HEK293 (cell line): Measurements from ENCODE around the gene NAALADL2.

Experiments used
- CTCF ChIA-PET: fragments of 350-600 bp; formaldehyde crosslinking; extraction: SDS; loops from one replicate; lab custom pipeline; 2021; ENCODE audit warnings: antibody characterized with exemption; lab: Yijun Ruan, JAX
- POLR2A ChIA-PET: fragments of 300-600 bp; formaldehyde crosslinking; extraction: SDS; loops from one replicate; lab custom pipeline; 2020; ENCODE audit warnings: antibody characterized with exemption, inconsistent platforms; lab: Yijun Ruan, JAX
- H3K27ac ChIP-seq: fragments of 200-500 bp; sonication (Bioruptor generic); 2 replicates; pipeline ENCODE4 v1.5.1; 2014; ENCODE audit warnings: low read depth, low read length, control low read depth, inconsistent platforms; ENCODE audit errors: extremely low read depth
- H3K36me3 ChIP-seq, 2 experiments: fragments of 200-500 bp in 1 of 2; sonication (Bioruptor generic) in 1 of 2; 1 replicate in 1 of 2; 2 replicates in 1 of 2; pipeline ENCODE4 v1.5.1; 2014 to 2017; ENCODE audit warnings: inconsistent platforms in 2 of 2, low read length in 2 of 2; ENCODE audit not compliant: control insufficient read depth in 2 of 2, insufficient read depth in 1 of 2
- H3K4me1 ChIP-seq: fragments of 200-500 bp; sonication (Bioruptor generic); 2 replicates; pipeline ENCODE4 v1.5.1; 2014; ENCODE audit warnings: mild to moderate bottlenecking, low read length, inconsistent platforms; ENCODE audit not compliant: control insufficient read depth, insufficient read depth
- H3K4me3 ChIP-seq: 2 replicates; pipeline ENCODE4 v1.5.1; 2011; ENCODE audit warnings: low read depth, mild to moderate bottlenecking, control low read depth, low read length, moderate library complexity
- H3K9me3 ChIP-seq: fragments of 200-500 bp; sonication (Bioruptor generic); 2 replicates; pipeline ENCODE4 v1.5.1; 2014; ENCODE audit warnings: low read depth, low read length, inconsistent platforms; ENCODE audit not compliant: control insufficient read depth, insufficient read depth
- BCL11B ChIP-seq: fragments of 450-650 bp; formaldehyde crosslinking; IDR thresholded peaks from 2 replicates; pipeline ENCODE4 v1.5.1; 2016; ENCODE audit warnings: low read depth, missing biosample characterization, missing genetic modification characterization
- KLF9 ChIP-seq: fragments of 450-650 bp; formaldehyde crosslinking; IDR thresholded peaks from 2 replicates; pipeline ENCODE4 v1.5.1; 2016; ENCODE audit warnings: missing biosample characterization, missing genetic modification characterization, low read depth
- MEIS1 ChIP-seq: sonication (generic); formaldehyde crosslinking; IDR thresholded peaks from 2 replicates; pipeline ENCODE4 v1.8.1; 2022; ENCODE audit warnings: missing genetic modification reagents, mild to moderate bottlenecking, borderline replicate concordance
- MYNN ChIP-seq: fragments of 450-650 bp; formaldehyde crosslinking; IDR thresholded peaks from 2 replicates; pipeline ENCODE4 v1.5.1; 2016; ENCODE audit warnings: missing biosample characterization, missing genetic modification characterization, borderline replicate concordance
- PRDM1 ChIP-seq: fragments of 450-650 bp; formaldehyde crosslinking; IDR thresholded peaks from 2 replicates; pipeline ENCODE4; 2016; ENCODE audit warnings: missing biosample characterization, missing genetic modification characterization
- RBAK ChIP-seq: fragments of 450-650 bp; formaldehyde crosslinking; IDR thresholded peaks from 2 replicates; pipeline ENCODE4 v1.5.1; 2016; ENCODE audit warnings: missing biosample characterization, missing genetic modification characterization
- REST ChIP-seq: fragments of 450-650 bp; formaldehyde crosslinking; IDR thresholded peaks from 2 replicates; pipeline ENCODE4 v1.5.1; 2016; ENCODE audit warnings: missing biosample characterization, missing genetic modification characterization
- SP7 ChIP-seq: fragments of 450-650 bp; formaldehyde crosslinking; IDR thresholded peaks from 2 replicates; pipeline ENCODE4 v1.5.1; 2016; ENCODE audit warnings: missing biosample characterization, missing genetic modification characterization
- YY2 ChIP-seq: fragments of 450-650 bp; formaldehyde crosslinking; IDR thresholded peaks from 2 replicates; pipeline ENCODE4 v1.5.1; 2016; ENCODE audit warnings: missing biosample characterization, missing genetic modification characterization
- ZBTB44 ChIP-seq: fragments of 450-650 bp; IDR thresholded peaks from 2 replicates; pipeline ENCODE4 v1.5.1; 2018; ENCODE audit warnings: missing biosample characterization, mild to moderate bottlenecking, missing genetic modification characterization
- ZNF114 ChIP-seq: fragments of 450-650 bp; formaldehyde crosslinking; IDR thresholded peaks from 2 replicates; pipeline ENCODE4 v1.5.0; 2017; ENCODE audit warnings: missing biosample characterization, missing genetic modification characterization
- ZNF18 ChIP-seq: fragments of 450-650 bp; formaldehyde crosslinking; IDR thresholded peaks from 2 replicates; pipeline ENCODE4 v1.5.1; 2016; ENCODE audit warnings: missing biosample characterization, missing genetic modification characterization
- ZNF211 ChIP-seq: fragments of 450-650 bp; formaldehyde crosslinking; IDR thresholded peaks from 2 replicates; pipeline ENCODE4 v1.5.1; 2016; ENCODE audit warnings: low read depth, missing biosample characterization, missing genetic modification characterization
- ZNF214 ChIP-seq: fragments of 450-650 bp; formaldehyde crosslinking; IDR thresholded peaks from 2 replicates; pipeline ENCODE4 v1.5.1; 2017; ENCODE audit warnings: missing biosample characterization, mild to moderate bottlenecking, missing genetic modification characterization, borderline replicate concordance
- ZNF23 ChIP-seq: fragments of 450-650 bp; formaldehyde crosslinking; IDR thresholded peaks from 2 replicates; pipeline ENCODE4 v1.5.1; 2016; ENCODE audit warnings: missing biosample characterization, missing genetic modification characterization, borderline replicate concordance
- ZNF501 ChIP-seq: fragments of 450-650 bp; formaldehyde crosslinking; IDR thresholded peaks from 2 replicates; pipeline ENCODE4 v1.5.1; 2016; ENCODE audit warnings: missing biosample characterization, missing genetic modification characterization
- ZNF555 ChIP-seq: fragments of 450-650 bp; formaldehyde crosslinking; conservative IDR thresholded peaks from 2 replicates; pipeline ENCODE4 v1.5.1; 2017; ENCODE audit warnings: missing biosample characterization, mild to moderate bottlenecking, missing genetic modification characterization, inconsistent platforms
- ZNF580 ChIP-seq: fragments of 450-650 bp; formaldehyde crosslinking; IDR thresholded peaks from 2 replicates; pipeline ENCODE4 v1.5.1; 2016; ENCODE audit warnings: missing biosample characterization, missing genetic modification characterization
- ZNF623 ChIP-seq: fragments of 450-650 bp; formaldehyde crosslinking; IDR thresholded peaks from 2 replicates; pipeline ENCODE4 v1.5.1; 2016; ENCODE audit warnings: missing biosample characterization, missing genetic modification characterization
- ZNF658 ChIP-seq: fragments of 450-650 bp; formaldehyde crosslinking; IDR thresholded peaks from 2 replicates; pipeline ENCODE4; 2016; ENCODE audit warnings: missing biosample characterization, missing genetic modification characterization
- ZSCAN23 ChIP-seq: fragments of 450-650 bp; formaldehyde crosslinking; IDR thresholded peaks from 2 replicates; pipeline ENCODE4 v1.5.1; 2016; ENCODE audit warnings: missing biosample characterization, missing genetic modification characterization
- ZXDB ChIP-seq: fragments of 450-650 bp; formaldehyde crosslinking; IDR thresholded peaks from 2 replicates; pipeline ENCODE4 v1.5.1; 2016; ENCODE audit warnings: missing biosample characterization, missing genetic modification characterization
- TF ChIP-seq, protein P1 (sequence below): fragments of 450-650 bp; formaldehyde crosslinking; IDR thresholded peaks from 2 replicates; pipeline ENCODE4 v1.5.1; 2017; ENCODE audit warnings: missing biosample characterization, mild to moderate bottlenecking, missing genetic modification characterization, moderate library complexity
- TF ChIP-seq, protein P2 (sequence below): fragments of 450-650 bp; formaldehyde crosslinking; IDR thresholded peaks from 2 replicates; pipeline ENCODE4 v1.5.1; 2016; ENCODE audit warnings: missing biosample characterization, missing genetic modification characterization
- TF ChIP-seq, protein P3 (sequence below): fragments of 450-650 bp; formaldehyde crosslinking; IDR thresholded peaks from 2 replicates; pipeline ENCODE4 v1.5.1; 2017; ENCODE audit warnings: missing biosample characterization, missing genetic modification characterization

NAALADL2 gene

DNA sequence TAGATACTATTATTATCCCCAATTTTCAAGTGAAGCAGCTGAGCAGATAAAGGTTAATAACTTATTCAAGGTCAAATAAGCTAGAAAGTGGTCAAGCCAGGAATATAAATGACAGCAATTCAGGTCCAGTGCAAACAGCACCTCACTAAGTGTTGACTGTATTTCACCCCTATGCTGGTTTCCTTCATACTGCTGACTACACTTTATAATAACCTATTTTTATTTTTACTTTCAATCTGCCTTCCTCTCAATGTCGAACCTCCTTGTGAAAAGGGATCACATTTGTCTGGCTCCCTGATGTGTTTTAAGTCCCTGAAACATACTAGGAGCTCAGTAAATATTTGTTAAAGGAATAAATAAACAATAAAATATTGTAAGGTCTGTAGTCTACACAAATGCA is 146.1 kb downstream of the NAALADL2 start (continued):
- no peak for TF ChIP-seq REST (tag by site-specific recombination)
- no peak for TF ChIP-seq BCL11B (tag by site-specific recombination)
- no peak for TF ChIP-seq ZXDB (tag by site-specific recombination)
- TF ChIP-seq ZNF555: no peak
- no peak for TF ChIP-seq SP7 (tag by site-specific recombination)
- no peak for TF ChIP-seq ZNF18 (tag by site-specific recombination)
- TF ChIP-seq ZNF23: no peak
- TF ChIP-seq ZNF114 (tag by site-specific recombination): no peak
- TF ChIP-seq ZSCAN23 (tag by site-specific recombination): no peak
- TF ChIP-seq, protein P1, sequence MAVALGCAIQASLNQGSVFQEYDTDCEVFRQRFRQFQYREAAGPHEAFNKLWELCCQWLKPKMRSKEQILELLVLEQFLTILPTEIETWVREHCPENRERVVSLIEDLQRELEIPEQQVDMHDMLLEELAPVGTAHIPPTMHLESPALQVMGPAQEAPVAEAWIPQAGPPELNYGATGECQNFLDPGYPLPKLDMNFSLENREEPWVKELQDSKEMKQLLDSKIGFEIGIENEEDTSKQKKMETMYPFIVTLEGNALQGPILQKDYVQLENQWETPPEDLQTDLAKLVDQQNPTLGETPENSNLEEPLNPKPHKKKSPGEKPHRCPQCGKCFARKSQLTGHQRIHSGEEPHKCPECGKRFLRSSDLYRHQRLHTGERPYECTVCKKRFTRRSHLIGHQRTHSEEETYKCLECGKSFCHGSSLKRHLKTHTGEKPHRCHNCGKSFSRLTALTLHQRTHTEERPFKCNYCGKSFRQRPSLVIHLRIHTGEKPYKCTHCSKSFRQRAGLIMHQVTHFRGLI (tag by site-specific recombination): no peak
- TF ChIP-seq ZNF501: no peak
- TF ChIP-seq MYNN (tag by site-specific recombination): no peak
- TF ChIP-seq, all 188 proteins: peak for 0

DNA sequence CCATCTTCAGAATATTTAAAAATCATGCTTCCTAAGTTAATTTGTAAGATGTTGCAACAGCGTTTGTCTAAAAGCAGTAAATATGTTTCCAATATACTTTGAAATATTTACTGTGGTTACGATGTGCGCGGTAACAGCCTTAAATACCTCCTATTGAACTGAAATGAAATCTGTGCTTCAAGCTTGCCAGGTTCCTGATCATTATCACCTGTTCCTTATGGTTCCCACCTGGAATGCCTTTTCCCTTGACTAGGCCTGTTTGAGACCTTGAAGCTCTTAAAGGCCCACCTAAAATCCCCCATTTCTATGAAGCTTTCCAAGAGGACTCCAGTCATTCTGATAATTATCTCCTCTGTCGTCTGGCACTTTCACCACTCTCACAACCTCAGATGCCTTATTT is 146.7 kb downstream of the NAALADL2 start:
- H3K27ac ChIP-seq: no peak overlapping the region
- CTCF ChIA-PET: interaction anchor here (0.5 to 0.6 kb wide), 2 partner anchors 13 to 1424 kb away, joined by 3 read pairs; no protein-coding TSS in a partner anchor
- H3K4me3 ChIP-seq: no peak overlapping the region
- H3K9me3 ChIP-seq: no peaks in the 10 kb centered on the region
- POLR2A ChIA-PET: no interaction called here
- no peaks in the 10 kb centered on the region for H3K4me1 ChIP-seq
- H3K36me3 ChIP-seq: no peaks in the 10 kb centered on the region
- TF ChIP-seq ZNF580: no peak
- no peak for TF ChIP-seq MEIS1 (CRISPR knock-in tag)
- no peak for TF ChIP-seq ZNF658 (tag by site-specific recombination)
- TF ChIP-seq PRDM1 (tag by site-specific recombination): no peak
- TF ChIP-seq ZXDB (tag by site-specific recombination): no peak
- TF ChIP-seq ZNF214: no peak
- no peak for TF ChIP-seq ZNF623 (tag by site-specific recombination)
- no peak for TF ChIP-seq ZBTB44 (tag by site-specific recombination)
- no peak for TF ChIP-seq KLF9 (tag by site-specific recombination)
- TF ChIP-seq, protein P2, sequence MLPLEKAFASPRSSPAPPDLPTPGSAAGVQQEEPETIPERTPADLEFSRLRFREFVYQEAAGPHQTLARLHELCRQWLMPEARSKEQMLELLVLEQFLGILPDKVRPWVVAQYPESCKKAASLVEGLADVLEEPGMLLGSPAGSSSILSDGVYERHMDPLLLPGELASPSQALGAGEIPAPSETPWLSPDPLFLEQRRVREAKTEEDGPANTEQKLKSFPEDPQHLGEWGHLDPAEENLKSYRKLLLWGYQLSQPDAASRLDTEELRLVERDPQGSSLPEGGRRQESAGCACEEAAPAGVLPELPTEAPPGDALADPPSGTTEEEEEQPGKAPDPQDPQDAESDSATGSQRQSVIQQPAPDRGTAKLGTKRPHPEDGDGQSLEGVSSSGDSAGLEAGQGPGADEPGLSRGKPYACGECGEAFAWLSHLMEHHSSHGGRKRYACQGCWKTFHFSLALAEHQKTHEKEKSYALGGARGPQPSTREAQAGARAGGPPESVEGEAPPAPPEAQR (tag by site-specific recombination): no peak
- no peak for TF ChIP-seq ZNF211
- TF ChIP-seq RBAK: no peak
- no peak for TF ChIP-seq ZNF23
- TF ChIP-seq, protein P3, sequence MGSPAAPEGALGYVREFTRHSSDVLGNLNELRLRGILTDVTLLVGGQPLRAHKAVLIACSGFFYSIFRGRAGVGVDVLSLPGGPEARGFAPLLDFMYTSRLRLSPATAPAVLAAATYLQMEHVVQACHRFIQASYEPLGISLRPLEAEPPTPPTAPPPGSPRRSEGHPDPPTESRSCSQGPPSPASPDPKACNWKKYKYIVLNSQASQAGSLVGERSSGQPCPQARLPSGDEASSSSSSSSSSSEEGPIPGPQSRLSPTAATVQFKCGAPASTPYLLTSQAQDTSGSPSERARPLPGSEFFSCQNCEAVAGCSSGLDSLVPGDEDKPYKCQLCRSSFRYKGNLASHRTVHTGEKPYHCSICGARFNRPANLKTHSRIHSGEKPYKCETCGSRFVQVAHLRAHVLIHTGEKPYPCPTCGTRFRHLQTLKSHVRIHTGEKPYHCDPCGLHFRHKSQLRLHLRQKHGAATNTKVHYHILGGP: no peak
- no peak for TF ChIP-seq YY2 (tag by site-specific recombination)
